Fibroblast of skin of left quadriceps (primary cell): ENCODE results near the gene CORO2B.

Experiments
- DNase-seq, 2 experiments: peaks; one replicate each; pipeline ENCODE4 v3.0.0-alpha.2; 2013; ENCODE audit warnings: low read depth in 2 of 2

Gene CORO2B

GRCh38 chr15:68626283-68626682 lies 47.5 kb downstream of the CORO2B start:
- no peak for DNase-seq

DNA sequence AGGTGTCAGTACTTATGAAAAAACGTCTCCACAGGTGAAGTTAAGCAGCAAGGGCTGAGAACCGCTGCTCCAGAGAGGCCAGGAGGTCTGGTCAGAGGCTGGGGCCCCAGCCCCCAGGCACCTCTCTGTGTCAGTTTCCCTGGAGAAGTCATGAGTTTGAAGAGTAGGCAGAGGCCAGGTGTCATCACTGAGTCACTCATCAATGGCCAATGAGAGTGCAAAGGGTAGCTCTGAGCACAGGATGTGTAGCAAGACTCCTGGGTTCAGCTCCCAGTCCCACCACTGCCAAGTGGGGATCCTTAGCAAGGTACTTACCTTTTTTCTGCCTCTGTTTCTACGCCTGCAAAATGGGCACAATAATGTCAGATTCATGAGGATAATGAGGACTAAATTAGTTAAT lies 47.9 kb downstream of the CORO2B start:
- no peak for DNase-seq

DNA sequence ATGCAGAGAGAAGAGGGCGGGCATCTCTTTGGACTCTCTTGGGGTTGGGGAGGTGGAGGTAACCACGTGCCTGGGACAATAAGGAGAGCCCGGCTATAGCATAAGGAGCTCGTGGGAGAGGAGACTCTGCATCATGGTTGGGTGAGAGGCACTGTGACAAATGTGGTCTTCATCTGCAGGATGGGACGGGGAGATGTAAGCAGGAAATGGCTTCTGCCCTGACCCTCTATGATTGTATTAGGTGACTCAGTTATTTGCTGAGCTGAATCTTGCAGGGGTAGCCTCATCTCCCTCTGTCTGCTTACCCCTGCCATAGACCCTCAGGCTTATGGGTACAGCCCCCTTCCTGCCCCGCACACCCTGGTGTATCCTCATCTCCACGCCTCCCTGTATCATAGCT lies 48.7 kb downstream of the CORO2B start:
- no peak for DNase-seq

DNA sequence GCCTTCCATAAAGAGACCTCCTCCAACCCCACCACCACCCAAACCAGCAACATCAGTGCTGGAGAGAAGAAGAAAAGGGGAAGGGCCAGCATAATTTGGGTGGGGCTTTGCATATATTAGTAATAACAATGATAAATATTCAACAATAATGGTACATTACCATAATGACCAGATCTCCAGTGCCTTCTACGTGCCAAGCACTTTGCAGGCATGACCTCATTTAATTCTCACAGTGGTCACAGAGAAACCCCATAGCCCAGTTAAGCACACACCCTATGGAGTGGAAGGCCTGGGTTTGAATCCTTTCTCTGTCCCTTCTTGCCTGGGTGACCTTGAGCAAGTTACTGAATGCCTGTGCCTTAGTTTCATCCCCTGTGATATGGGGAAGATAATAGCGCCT lies 49.2 kb downstream of the CORO2B start:
- no peak for DNase-seq

DNA sequence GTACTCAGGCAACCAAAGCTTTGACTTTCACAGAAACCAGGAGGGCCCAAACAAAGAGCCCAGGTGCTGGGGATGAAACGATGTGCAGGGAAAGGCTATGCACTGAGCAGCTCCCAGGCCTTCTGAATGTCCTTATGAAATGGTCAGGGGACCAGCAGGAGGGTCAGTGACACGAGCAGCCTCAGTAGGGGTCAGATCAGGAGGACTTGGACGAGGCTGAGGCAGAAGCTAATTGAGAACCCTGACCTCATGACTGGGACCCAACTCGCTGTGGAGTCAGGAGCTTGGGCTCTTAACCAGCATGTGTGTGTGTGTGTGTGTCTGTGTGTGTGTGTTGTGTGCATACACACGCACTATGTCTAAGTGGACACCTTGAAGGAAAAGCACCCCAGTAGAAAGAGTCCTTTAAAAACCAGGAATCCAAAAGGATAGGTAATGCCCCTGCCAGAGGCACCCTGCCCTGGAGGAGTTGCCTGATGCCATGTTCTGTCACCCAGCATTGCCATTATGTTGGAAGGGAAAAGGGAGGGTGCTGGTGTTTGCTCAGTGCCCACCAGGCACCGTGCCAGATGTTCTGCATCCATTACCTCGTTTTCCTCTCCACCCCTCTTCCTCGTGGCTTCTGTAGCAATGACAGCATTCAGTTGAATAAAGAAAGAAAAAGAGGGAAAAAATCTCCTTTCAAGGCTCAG lies 50.9 kb downstream of the CORO2B start:
- DNase-seq, result no peak

DNA sequence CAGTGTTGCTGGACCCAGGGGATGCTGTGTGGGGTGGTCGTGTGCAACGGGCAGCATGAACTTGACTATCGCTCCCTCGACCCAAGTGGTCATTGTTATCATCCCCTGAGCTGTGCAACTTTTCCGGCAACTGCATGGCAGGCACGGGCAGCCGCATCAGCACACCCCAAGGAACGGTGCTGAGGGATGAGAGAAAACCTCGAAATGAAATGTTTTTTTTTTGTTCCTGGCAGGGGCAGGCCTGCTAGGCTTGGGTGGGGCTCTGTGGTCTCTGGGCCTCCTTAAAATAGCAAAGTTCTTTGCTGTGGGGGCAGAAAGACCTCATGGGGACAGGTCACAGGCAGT lies 51.4 kb downstream of the CORO2B start:
- no peak for DNase-seq

DNA sequence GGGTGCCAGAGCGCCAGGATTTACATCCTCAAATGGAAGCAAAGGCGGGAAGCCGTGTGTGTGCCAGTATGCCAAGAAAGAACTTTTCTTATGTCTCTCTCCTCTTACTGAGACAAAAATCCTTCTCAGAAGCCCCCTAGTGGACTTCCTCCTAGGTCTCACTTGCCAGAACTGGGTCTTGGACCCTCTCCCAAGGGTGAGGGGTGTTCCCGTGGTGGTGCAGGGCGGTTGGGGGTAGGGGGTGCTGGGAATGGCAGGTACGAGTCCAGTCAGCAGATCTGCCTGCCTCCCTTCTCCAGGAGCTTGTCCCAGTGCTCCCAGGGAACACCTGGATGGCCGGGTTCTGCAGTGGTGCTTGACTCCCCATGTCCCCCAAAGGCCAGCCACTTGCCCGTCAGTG lies 52.0 kb downstream of the CORO2B start:
- DNase-seq, result no peak

DNA sequence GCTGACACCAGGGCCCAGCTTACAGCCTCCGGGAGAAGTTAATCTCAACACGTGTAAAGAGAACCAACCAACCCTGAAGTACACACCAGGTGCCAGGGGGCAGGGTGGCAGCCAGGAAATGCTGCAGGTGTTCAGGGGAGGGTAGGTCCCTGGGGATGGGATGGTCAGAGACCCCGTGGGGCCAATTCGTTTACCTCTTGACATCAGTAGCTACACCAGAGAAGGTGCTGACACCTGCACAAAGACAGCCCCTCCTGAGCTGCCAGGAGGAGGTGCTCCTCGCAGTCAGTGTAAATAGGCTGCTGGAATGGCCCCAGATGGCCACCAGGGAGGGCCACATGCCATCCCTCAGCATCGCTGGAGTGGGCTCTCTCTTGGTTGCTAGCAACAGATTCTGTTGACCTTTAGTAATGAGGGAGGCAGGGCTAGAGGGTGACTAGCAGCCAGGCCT lies 52.8 kb downstream of the CORO2B start:
- DNase-seq, result no peak

- DNase-seq, result no peak
Observed at GRCh38 chr15:68632101-68632500, 53.3 kb downstream of the CORO2B start.

GRCh38 chr15:68633231-68634121 lies 54.7 kb downstream of the CORO2B start:
- DNase-seq, result no peak

GRCh38 chr15:68634122-68634482 lies 55.3 kb downstream of the CORO2B start:
- DNase-seq, result no peak

DNA sequence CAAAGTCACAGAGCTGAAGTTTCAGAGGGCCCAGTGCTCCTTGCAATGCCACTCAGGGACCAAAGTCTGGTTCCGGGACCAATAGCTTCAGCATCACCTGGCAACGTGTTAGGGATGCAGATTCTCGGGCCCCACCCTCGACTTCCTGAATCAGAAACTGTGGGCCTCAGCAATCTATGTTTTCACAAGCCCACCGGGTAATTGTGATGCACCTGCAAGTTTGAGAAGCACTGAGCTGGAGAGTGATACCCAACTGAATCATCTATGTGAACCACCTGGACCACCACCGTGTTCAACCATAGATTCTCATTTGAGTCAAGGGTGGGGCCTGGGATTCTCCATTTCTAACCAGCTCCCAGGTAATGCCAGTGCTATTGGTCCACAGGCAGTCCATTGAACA lies 55.7 kb downstream of the CORO2B start:
- no peak for DNase-seq

GRCh38 chr15:68635141-68635540 lies 56.3 kb downstream of the CORO2B start:
- no peak for DNase-seq

- no peak for DNase-seq
Observed at GRCh38 chr15:68636256-68636655, 57.5 kb downstream of the CORO2B start.

DNA sequence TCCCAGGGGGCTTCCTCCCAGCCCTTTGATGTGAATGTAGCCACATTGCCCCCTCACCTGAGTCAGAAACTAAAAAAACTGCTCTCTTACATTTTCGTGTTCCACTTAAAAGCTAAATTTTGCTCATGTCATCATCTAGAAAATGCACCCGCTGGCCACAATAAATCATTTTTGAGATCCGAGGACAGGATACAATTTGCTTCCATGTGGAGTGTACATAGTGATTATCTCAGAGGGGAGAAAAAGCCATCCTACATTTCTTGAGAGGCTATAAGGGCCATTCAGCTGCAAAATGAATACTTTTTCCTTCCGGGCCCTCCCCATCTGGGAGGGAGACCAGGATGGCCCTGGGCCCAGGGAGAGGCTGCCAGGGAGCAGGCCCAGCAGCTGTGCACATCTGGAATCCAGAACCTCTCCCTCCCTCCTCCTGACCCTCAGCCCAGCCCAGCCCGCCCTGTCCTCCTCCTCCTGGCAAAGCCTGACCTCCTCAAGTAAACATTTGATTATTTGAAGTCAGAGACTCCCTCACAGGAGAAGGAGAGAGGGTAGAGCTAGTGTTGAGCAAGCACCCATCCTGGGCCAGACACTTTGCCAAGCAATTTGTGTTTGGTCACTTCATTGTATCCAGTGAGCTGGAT lies 59.1 kb downstream of the CORO2B start:
- no peak for DNase-seq

GRCh38 chr15:68638953-68639515 lies 60.2 kb downstream of the CORO2B start:
- no peak for DNase-seq

- DNase-seq, result no peak
Observed at GRCh38 chr15:68639926-68640600, 61.3 kb downstream of the CORO2B start.

DNA sequence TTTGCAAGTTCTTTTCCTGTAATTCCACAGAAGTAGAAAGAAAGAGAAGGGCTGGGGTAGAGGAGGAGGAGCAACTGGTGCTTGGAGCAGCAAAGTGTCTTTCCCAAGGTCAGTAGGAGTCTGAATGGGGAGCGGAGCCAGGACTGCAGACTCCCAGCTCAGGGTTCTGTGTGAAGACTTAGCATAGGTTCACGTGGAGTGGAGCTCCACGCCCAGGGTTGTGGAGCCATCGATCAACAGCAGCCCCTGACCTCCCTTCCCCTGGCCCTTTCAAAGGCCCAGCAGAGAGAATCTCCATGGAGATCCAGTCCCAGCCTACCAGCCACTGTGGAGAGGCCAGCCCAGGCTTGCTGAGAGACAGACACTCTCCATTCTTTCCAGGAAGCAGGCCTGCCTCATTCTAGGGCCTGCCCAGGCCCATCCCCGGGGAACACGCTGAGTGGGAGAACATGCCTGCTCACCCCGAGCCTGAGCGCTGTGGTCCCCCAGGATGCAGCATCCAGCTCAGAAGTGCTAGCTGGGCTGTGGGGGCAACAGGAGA lies 62.1 kb downstream of the CORO2B start:
- no peak for DNase-seq

GRCh38 chr15:68641376-68641775 lies 62.6 kb downstream of the CORO2B start:
- DNase-seq, result no peak

DNA sequence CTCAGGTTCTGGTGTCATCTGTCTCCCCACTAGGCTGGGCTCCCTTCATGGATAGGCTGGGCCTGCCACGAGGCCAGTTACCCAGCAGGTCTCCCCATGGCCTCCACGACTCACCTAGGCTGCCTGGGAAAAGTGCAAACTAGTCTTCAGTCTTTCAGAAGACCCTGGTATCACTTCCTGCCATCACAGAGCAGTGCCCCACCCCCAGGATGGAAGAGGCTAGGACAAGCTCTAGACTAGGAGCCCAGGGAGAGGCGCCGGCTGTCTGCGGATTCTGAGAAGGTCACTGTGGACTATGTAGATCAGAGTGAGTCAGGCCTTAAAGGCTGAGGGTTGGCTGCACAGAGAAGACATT lies 63.7 kb downstream of the CORO2B start:
- DNase-seq, result no peak

DNA sequence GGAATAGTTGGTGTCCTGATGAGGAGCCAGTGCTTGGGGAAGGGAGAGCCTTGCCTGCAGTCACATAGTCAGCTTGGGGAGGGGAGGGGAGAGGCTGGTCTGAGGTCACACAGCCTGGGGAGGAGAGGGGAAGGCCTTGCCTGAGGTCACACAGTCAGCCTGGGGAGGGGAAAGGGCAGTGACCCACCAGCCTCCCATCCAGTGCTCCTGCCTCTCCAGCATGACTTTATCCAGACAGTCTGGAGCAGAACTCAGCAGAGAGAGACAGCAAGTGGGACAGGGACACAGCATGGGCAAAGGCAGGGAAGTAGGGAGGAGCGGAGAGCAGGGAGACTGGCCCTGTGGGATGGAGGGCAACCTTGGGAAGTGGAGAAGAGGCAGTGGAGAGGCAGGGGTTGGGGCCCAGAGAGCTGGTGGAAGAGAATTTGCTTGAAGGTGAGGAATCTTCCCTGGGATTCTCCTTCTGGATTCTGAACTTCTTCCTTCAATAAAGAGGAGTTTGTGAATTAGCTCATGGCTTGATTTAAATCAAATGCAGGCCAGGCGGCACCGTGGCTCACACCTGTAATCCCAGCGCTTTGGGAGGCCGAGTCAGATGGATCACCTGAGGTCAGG lies 64.5 kb downstream of the CORO2B start:
- DNase-seq, result no peak
